H9 (cell line): ENCODE results near the gene CDHR2. TPM values are rescaled to one million over a fixed set of nuclear protein-coding genes. Genes with fewer than 3 reads are reported as not detected.

Experiments used
- DNase-seq: peaks from one replicate; pipeline ENCODE4 v3.0.0-alpha.2; 2017
- H2AFZ ChIP-seq: one replicate; pipeline ENCODE4 v1.6.1; 2013; ENCODE audit warnings: mild to moderate bottlenecking, low read length, control low read depth, moderate library complexity
- H2AK5ac ChIP-seq: 2 replicates; pipeline ENCODE4 v1.6.1; 2013; ENCODE audit warnings: low read length, control low read depth, mixed read lengths; ENCODE audit not compliant: insufficient read length
- H2BK120ac ChIP-seq: one replicate; pipeline ENCODE4 v1.6.1; 2013; ENCODE audit warnings: low read depth, mild to moderate bottlenecking, low read length, control low read depth, inconsistent platforms; ENCODE audit not compliant: poor library complexity, severe bottlenecking
- H2BK12ac ChIP-seq: 2 replicates; pipeline ENCODE4 v1.6.1; 2013; ENCODE audit warnings: low read length, control low read depth, mixed read lengths, low read depth; ENCODE audit not compliant: insufficient read length
- H2BK15ac ChIP-seq: 2 replicates; pipeline ENCODE4 v1.6.1; 2013; ENCODE audit warnings: low read depth, low read length, control low read depth
- H2BK20ac ChIP-seq: one replicate; pipeline ENCODE4 v1.6.1; 2013; ENCODE audit warnings: low read depth, mild to moderate bottlenecking, low read length, control low read depth, inconsistent platforms; ENCODE audit not compliant: poor library complexity, severe bottlenecking
- H2BK5ac ChIP-seq: 2 replicates; pipeline ENCODE4 v1.6.1; 2013; ENCODE audit warnings: low read length, control low read depth, mixed read lengths; ENCODE audit not compliant: insufficient read length
- H3K14ac ChIP-seq: 2 replicates; pipeline ENCODE4 v1.6.1; 2013; ENCODE audit warnings: low read length, control low read depth; ENCODE audit not compliant: insufficient read depth
- H3K18ac ChIP-seq: 2 replicates; pipeline ENCODE4 v1.6.1; 2013; ENCODE audit warnings: low read depth, mild to moderate bottlenecking, mixed read lengths, low read length, control low read depth; ENCODE audit not compliant: insufficient read length
- H3K23ac ChIP-seq: 2 replicates; pipeline ENCODE4 v1.6.1; 2013; ENCODE audit warnings: low read length, control low read depth, mixed read lengths, low read depth; ENCODE audit not compliant: insufficient read length
- H3K23me2 ChIP-seq: 2 replicates; pipeline ENCODE4 v1.6.1; 2013; ENCODE audit warnings: low read depth, mild to moderate bottlenecking, mixed read lengths, low read length, control low read depth; ENCODE audit not compliant: insufficient read length, poor library complexity, severe bottlenecking
- H3K27ac ChIP-seq: 2 replicates; pipeline ENCODE4 v1.5.1; 2013; ENCODE audit warnings: low read length, control low read depth, mixed read lengths, low read depth; ENCODE audit not compliant: insufficient read length
- H3K27me3 ChIP-seq: 2 replicates; pipeline ENCODE4 v1.6.1; 2013; ENCODE audit warnings: low read length, control low read depth, inconsistent platforms; ENCODE audit not compliant: insufficient read depth
- H3K4ac ChIP-seq: 2 replicates; pipeline ENCODE4 v1.6.1; 2013; ENCODE audit warnings: low read depth, mild to moderate bottlenecking, control low read depth, inconsistent platforms, low read length, moderate library complexity
- H3K4me1 ChIP-seq: 2 replicates; pipeline ENCODE4 v1.6.1; 2013; ENCODE audit warnings: low read length, control low read depth, inconsistent platforms; ENCODE audit not compliant: insufficient read depth
- H3K4me2 ChIP-seq: 2 replicates; pipeline ENCODE4 v1.6.1; 2013; ENCODE audit warnings: low read length, control low read depth, mixed read lengths; ENCODE audit not compliant: insufficient read length, insufficient read depth
- H3K56ac ChIP-seq: 2 replicates; pipeline ENCODE4 v1.6.1; 2013; ENCODE audit warnings: low read depth, mild to moderate bottlenecking, mixed read lengths, low read length, control low read depth; ENCODE audit not compliant: insufficient read length
- H3K79me1 ChIP-seq: 2 replicates; pipeline ENCODE4 v1.6.1; 2013; ENCODE audit warnings: low read depth, mild to moderate bottlenecking, moderate library complexity, low read length, control low read depth, inconsistent platforms; ENCODE audit not compliant: insufficient read depth, poor library complexity, severe bottlenecking
- H3K79me2 ChIP-seq: 2 replicates; pipeline ENCODE4 v1.6.1; 2013; ENCODE audit warnings: low read length, control low read depth, inconsistent platforms; ENCODE audit not compliant: insufficient read depth
- H3K9ac ChIP-seq: 2 replicates; pipeline ENCODE4 v1.6.1; 2013; ENCODE audit warnings: low read length, control low read depth, mixed read lengths; ENCODE audit not compliant: insufficient read length; ENCODE audit errors: extremely low read depth
- H3K9me3 ChIP-seq: one replicate; pipeline ENCODE4 v1.6.1; 2013; ENCODE audit warnings: low read depth, low read length, inconsistent platforms; ENCODE audit not compliant: control insufficient read depth
- H3T11ph ChIP-seq: one replicate; pipeline ENCODE4 v1.6.1; 2013; ENCODE audit warnings: mild to moderate bottlenecking, low read length, control low read depth, inconsistent platforms
- H4K20me1 ChIP-seq: one replicate; pipeline ENCODE4 v1.6.1; 2013; ENCODE audit not compliant: control insufficient read depth, insufficient read length, insufficient read depth
- H4K5ac ChIP-seq: 2 replicates; pipeline ENCODE4 v1.6.1; 2013; ENCODE audit warnings: low read depth, mild to moderate bottlenecking, mixed read lengths, low read length, control low read depth; ENCODE audit not compliant: insufficient read length
- H4K8ac ChIP-seq: replicated peaks from 2 replicates; pipeline ENCODE4 v1.6.1; 2013; ENCODE audit warnings: low read length, control low read depth, mixed read lengths, low read depth; ENCODE audit not compliant: insufficient read length
- H4K91ac ChIP-seq: 2 replicates; pipeline ENCODE4 v1.6.1; 2013; ENCODE audit warnings: low read depth, mild to moderate bottlenecking, moderate library complexity, mixed read lengths, low read length, control low read depth; ENCODE audit not compliant: insufficient read length
- H3K27ac Mint-ChIP-seq, 3 experiments: 2 replicates in 2 of 3; 3 replicates in 1 of 3; pipeline ENCODE4 v1.8.0; 2020 to 2021; ENCODE audit warnings: mixed read lengths in 3 of 3, mild to moderate bottlenecking in 1 of 3, moderate library complexity in 1 of 3
- H3K27me3 Mint-ChIP-seq: 2 replicates; pipeline ENCODE4 v1.8.0; 2021; ENCODE audit warnings: low read depth, mild to moderate bottlenecking, moderate library complexity, mixed read lengths
- H3K36me3 Mint-ChIP-seq, 3 experiments: 2 replicates in 2 of 3; 3 replicates in 1 of 3; pipeline ENCODE4 v1.8.0; 2020 to 2021; ENCODE audit warnings: low read depth in 3 of 3, mixed read lengths in 3 of 3; ENCODE audit not compliant: insufficient read depth in 1 of 3
- H3K4me1 Mint-ChIP-seq, 2 experiments: 2 replicates each; pipeline ENCODE4 v1.8.0; 2020; ENCODE audit warnings: mixed read lengths in 2 of 2
- H3K4me3 Mint-ChIP-seq, 2 experiments: 2 replicates in 1 of 2; 3 replicates in 1 of 2; pipeline ENCODE4 v1.8.0; 2020 to 2021; ENCODE audit warnings: mild to moderate bottlenecking in 2 of 2, mixed read lengths in 2 of 2, moderate library complexity in 1 of 2
- H3K9me3 Mint-ChIP-seq, 2 experiments: 2 replicates in 1 of 2; 3 replicates in 1 of 2; pipeline ENCODE4 v1.8.0; 2020; ENCODE audit warnings: mild to moderate bottlenecking in 2 of 2, mixed read lengths in 2 of 2, moderate library complexity in 1 of 2
- CTCF ChIP-seq: fragments of 200-600 bp; sonication (generic); conservative IDR thresholded peaks from 3 replicates; pipeline ENCODE4 v1.8.0; 2021; ENCODE audit warnings: antibody characterized with exemption, mild to moderate bottlenecking
- WGBS: extraction: QIAGEN DNeasy Blood & Tissue Kit; methylation state at CpG from one replicate; pipeline ENCODE4 v1.1.7; 2013; ENCODE audit warnings: missing lambda C conversion rate, low lambda C conversion rate, mixed read lengths; ENCODE audit not compliant: insufficient read length; ENCODE audit errors: extremely low coverage; 5-methylcytosine and 5-hydroxymethylcytosine counted together
- total RNA-seq: library from RNA; stranded (reverse); gene quantifications from 2 replicates; pipeline ENCODE4 v1.2.1, GENCODE V29; 2021

CDHR2 gene
- total RNA-seq, 1 experiment from 2014 or later: 0.90 TPM

- Histone ChIP-seq H3K9me3 (no peaks in the 10 kb centered on the region), H4K20me1 (no peaks in the 10 kb centered on the region), H4K91ac (no peak overlapping the region), H2AFZ (no peak overlapping the region), H3K4me1 (no peaks in the 10 kb centered on the region; the same call in 1 of the 2 replicates), H3K18ac (no peak overlapping the region), H2BK15ac (no peak overlapping the region), H3K14ac (no peak overlapping the region), H3K4ac (no peak overlapping the region), H3K27ac (no peak overlapping the region), H3K79me2 (no peaks in the 10 kb centered on the region), H3K56ac (no peak overlapping the region), H2BK12ac (no peak overlapping the region), H3T11ph (no peak overlapping the region), H2BK20ac (no peak overlapping the region), H3K23ac (no peak overlapping the region), H3K23me2 (no peaks in the 10 kb centered on the region), H3K27me3 (peaks cover 2% of the 10 kb centered on the region; the same call in 1 of the 2 replicates), H3K79me1 (no peaks in the 10 kb centered on the region), H2AK5ac (no peak overlapping the region), H4K5ac (no peak overlapping the region), H2BK120ac (no peak overlapping the region), H4K8ac (no peak overlapping the region), H2BK5ac (no peak overlapping the region), H3K9ac (no peak overlapping the region), H3K4me2 (no peak overlapping the region)
- DNase-seq: no peak
- peak overlapping the region in 1 of 3 experiments; percentile 16; a peak in 1 of 7 replicates for H3K27ac Mint-ChIP-seq
- WGBS: no CpG with 5 or more reads among the region's 9 CpGs
- peaks cover 0 to 10% of the 10 kb centered on the region in 2 experiments; a peak in 3 of 5 replicates for H3K9me3 Mint-ChIP-seq
- no peak overlapping the region for H3K4me3 Mint-ChIP-seq
- H3K27me3 Mint-ChIP-seq: peaks cover 46% of the 10 kb centered on the region
- peaks cover 0 to 6% (median 2%) of the 10 kb centered on the region in 3 experiments; a peak in 4 of 7 replicates for H3K36me3 Mint-ChIP-seq
- H3K4me1 Mint-ChIP-seq: peaks cover 38 to 47% of the 10 kb centered on the region in 2 experiments
- no peak for TF ChIP-seq CTCF
Observed at GRCh38 chr5:176636426-176636825, 87.3 kb downstream of the CDHR2 start.
